Measurements from ENCODE around the gene SYF2.

DNA sequence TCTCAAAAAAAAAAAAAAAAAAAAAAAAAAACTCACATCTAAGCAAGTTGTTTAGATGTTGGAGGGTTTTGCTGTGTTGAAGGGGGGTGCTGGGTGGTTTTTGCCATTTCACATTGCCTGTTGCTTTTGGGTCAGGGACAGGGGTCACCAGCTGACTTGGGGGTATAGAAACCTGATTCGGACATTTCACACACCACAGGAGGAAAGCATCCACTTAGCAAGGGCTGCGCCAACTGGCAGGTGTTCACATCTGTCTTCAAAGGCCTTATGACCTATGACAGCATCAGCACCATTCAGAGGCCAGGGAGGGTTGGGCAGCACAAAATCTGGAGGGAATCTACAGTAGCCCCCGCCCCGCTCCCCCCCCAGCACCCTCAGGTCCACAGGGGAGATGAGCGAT, 45.2 kb downstream of the SYF2 start:
- TF ChIP-seq POLR2AphosphoS5 (IDR thresholded peaks at IDR 0.05; ENCODE audit: low read depth, low read length) (no peak), NFIC (IDR thresholded peaks at IDR 0.05; ENCODE audit: borderline replicate concordance) (no peak), FOSL2 (IDR thresholded peaks at IDR 0.05; ENCODE audit: borderline replicate concordance, low read depth) (no peak), ELF1 (IDR thresholded peaks at IDR 0.05) (no peak), RAD21 (IDR thresholded peaks at IDR 0.05; ENCODE audit: low read length) (no peak), RCOR1 (IDR thresholded peaks at IDR 0.05; ENCODE audit: low read length) (no peak), SMC3 (IDR thresholded peaks at IDR 0.05; ENCODE audit: low read depth, low read length) (no peak), GABPA (IDR thresholded peaks at IDR 0.05; ENCODE audit: low read depth) (no peak), MEF2A (IDR thresholded peaks at IDR 0.05; ENCODE audit: borderline replicate concordance, low read depth) (no peak), SIN3A (IDR thresholded peaks at IDR 0.05; ENCODE audit: borderline replicate concordance, low read depth, low read length) (no peak)
- TF ChIP-seq, protein P1, sequence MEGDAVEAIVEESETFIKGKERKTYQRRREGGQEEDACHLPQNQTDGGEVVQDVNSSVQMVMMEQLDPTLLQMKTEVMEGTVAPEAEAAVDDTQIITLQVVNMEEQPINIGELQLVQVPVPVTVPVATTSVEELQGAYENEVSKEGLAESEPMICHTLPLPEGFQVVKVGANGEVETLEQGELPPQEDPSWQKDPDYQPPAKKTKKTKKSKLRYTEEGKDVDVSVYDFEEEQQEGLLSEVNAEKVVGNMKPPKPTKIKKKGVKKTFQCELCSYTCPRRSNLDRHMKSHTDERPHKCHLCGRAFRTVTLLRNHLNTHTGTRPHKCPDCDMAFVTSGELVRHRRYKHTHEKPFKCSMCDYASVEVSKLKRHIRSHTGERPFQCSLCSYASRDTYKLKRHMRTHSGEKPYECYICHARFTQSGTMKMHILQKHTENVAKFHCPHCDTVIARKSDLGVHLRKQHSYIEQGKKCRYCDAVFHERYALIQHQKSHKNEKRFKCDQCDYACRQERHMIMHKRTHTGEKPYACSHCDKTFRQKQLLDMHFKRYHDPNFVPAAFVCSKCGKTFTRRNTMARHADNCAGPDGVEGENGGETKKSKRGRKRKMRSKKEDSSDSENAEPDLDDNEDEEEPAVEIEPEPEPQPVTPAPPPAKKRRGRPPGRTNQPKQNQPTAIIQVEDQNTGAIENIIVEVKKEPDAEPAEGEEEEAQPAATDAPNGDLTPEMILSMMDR (IDR thresholded peaks at IDR 0.05) = no peak
- TF ChIP-seq, protein P2, sequence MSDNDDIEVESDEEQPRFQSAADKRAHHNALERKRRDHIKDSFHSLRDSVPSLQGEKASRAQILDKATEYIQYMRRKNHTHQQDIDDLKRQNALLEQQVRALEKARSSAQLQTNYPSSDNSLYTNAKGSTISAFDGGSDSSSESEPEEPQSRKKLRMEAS (IDR thresholded peaks at IDR 0.05; ENCODE audit: low read depth) = no peak
- TF ChIP-seq, protein P3, sequence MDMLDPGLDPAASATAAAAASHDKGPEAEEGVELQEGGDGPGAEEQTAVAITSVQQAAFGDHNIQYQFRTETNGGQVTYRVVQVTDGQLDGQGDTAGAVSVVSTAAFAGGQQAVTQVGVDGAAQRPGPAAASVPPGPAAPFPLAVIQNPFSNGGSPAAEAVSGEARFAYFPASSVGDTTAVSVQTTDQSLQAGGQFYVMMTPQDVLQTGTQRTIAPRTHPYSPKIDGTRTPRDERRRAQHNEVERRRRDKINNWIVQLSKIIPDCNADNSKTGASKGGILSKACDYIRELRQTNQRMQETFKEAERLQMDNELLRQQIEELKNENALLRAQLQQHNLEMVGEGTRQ (IDR thresholded peaks at IDR 0.05; ENCODE audit: borderline replicate concordance, low read depth, low read length) = no peak
